HG02678 (cell line): ENCODE measurements around the gene TENM4.

Source experiments
- ATAC-seq: cut with Tn5 transposase; IDR thresholded peaks from one replicate; pipeline ENCODE4 v1.9.1; 2021; ENCODE audit warnings: mild to moderate bottlenecking, moderate library complexity; ENCODE audit not compliant: unreplicated experiment

TENM4 gene

DNA sequence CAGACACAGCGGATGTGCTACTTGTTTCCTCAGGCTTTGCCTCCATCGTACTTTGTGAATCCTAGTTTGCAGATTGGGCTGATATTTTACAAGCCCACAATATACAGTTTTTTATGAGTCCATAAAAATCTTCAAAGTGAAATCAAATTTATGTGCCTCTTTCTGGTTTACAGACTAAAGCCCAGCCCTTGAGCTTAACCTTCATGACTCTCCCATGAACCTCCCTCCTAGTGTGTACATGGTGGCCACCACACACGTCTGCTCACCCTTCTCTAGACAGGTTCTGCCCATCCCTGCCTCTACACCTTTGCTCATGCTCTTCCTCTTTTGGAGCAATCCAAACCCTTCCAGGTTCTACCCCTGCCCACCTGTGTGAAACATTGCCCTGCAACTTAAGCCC lies 129.4 kb downstream of the TENM4 start:
- ATAC-seq, result no peak

DNA sequence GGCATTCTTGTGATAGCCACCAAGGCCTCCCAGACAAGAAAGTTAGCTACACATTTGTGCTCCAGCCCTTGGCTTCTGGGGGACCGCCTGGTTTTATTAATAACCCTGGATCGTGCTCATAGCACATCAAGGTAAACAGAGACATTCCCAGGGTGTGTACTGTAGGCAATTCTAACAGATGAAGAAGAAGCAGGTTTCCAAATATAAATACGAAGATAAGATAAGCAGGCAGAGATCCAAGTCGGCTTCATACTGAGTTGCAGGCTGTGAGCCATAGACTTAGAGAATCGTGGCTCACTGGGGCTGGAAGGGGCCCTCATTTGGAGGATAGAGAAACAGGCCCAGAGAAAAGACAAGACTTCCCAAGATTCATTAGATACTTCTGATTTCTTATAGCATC lies 131.4 kb downstream of the TENM4 start:
- no peak for ATAC-seq

- ATAC-seq, result no peak
Measured at GRCh38 chr11:79308429-79308828, 132.4 kb downstream of the TENM4 start.

DNA sequence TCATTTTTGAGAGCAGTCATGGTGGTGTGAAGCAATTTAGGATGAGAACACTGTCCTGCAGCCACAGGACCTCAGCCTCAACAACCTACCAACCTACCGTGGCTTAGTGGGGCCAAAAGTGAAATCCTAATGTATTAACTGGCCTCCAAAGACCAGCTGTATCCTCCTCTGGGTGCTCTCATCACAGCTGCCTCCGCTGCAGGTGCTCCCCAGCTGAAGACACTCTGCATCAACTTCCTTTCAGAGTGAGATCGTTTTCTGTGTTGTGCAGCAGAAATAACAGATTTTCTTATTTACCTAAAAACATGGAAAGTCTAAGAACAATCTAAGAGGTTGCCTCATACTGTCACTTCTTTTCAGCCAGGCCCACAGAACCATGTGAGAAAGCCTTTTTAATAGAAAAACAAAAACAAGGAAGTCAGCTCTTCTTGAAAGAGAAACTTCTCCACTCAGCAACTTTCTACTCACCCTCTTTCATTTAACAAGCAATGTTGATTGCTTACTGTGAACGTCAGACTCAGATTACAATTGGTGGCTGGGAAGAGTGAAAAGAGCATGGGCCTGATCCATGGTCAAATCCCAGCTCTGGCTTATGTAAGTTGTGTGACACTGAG lies 136.1 kb downstream of the TENM4 start:
- ATAC-seq, result peak; percentile 54

GRCh38 chr11:79296141-79296540 lies 144.7 kb downstream of the TENM4 start:
- no peak for ATAC-seq

GRCh38 chr11:79294845-79295731 lies 145.7 kb downstream of the TENM4 start:
- no peak for ATAC-seq

DNA sequence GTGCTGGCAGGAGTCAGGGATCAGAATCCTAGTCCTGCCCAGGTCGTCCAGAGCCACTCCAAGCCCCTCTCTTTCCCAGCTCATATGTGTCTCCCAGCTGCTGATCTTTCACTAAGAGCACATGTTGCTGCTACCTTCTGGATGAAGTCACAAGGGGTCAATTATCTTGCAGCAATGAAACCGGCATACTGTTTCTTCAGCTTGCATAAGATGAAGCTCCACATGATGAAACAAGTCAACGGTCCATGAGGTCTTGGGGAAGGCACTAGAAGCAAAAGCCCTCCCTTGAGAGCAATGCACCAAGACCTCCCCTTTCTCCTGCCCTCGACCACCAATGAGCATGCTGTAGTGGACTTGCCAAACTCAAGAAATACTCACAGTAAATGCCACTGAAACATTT lies 148.9 kb downstream of the TENM4 start:
- no peak for ATAC-seq

DNA sequence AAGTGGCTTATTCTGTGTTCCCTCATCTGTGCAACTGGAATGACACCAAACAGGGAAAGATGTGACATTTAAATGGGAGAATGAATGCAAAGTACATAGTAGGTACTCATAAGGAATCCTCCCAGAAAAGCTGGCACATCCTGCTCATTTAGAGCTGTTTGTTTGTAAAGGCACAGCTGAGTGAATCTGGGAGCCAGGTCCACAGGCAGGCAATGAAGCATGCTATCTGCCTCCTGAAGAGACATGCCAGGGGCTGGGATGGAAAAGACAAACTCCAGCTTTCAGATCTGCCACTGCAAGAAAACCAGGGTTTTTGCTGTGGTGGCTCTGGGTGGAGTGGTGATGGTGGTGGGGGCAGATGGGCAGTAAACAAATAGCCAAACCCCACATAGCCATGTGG lies 150.1 kb downstream of the TENM4 start:
- no peak for ATAC-seq

DNA sequence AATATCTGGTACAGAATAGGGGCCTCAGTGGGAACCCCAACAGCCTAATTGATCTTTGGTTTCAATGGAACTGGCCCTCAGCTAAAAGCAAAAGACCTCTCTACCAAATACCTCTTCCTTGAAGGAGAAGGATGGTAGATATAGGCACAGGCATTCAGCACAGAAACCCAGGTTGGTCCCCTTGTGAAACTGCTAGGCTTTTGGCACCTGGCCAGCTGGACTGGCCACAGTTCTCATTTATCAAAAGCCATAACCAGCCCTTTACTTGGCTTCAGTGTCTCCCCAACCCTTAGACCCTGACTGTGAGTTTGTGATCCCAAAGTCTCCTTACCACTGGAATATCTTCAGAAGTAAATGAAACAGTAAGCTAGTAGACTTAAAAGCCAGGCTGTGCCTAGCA lies 152.9 kb downstream of the TENM4 start:
- ATAC-seq, result no peak

- ATAC-seq, result no peak
Measured at GRCh38 chr11:79285756-79286155, 155.1 kb downstream of the TENM4 start.

GRCh38 chr11:79276736-79277325 lies 164.0 kb downstream of the TENM4 start:
- no peak for ATAC-seq

- no peak for ATAC-seq
Measured at GRCh38 chr11:79274636-79275331, 166.0 kb downstream of the TENM4 start.

GRCh38 chr11:79273781-79274180 lies 167.0 kb downstream of the TENM4 start:
- ATAC-seq, result no peak

GRCh38 chr11:79269611-79270307 lies 171.1 kb downstream of the TENM4 start:
- ATAC-seq, result no peak

GRCh38 chr11:79266396-79266795 lies 174.4 kb downstream of the TENM4 start:
- no peak for ATAC-seq

GRCh38 chr11:79265756-79266322 lies 175.0 kb downstream of the TENM4 start:
- no peak for ATAC-seq

- no peak for ATAC-seq
Measured at GRCh38 chr11:79264284-79264683, 176.5 kb downstream of the TENM4 start.

DNA sequence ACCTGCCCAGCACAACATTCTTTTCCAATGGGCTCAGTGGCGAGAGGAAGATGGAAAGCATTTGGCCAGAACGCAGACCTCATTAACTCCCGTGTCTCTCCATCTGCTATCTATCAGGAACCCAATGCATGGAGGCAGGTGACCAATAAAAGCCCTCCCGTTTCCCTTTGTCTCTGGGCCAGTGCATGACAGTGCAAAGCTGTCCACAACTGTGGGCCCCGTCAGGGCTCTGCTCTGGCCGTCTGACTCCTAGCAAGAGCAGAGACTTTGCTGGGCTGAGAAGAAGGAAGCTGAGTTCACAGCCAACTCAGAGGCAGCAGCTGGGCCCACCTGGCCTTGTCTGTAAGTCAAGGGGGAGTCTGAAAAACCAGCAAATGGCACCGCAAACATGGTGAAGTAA lies 177.8 kb downstream of the TENM4 start:
- ATAC-seq, result no peak

- no peak for ATAC-seq
Measured at GRCh38 chr11:79262221-79262620, 178.6 kb downstream of the TENM4 start.

- no peak for ATAC-seq
Measured at GRCh38 chr11:79261684-79262083, 179.1 kb downstream of the TENM4 start.

- ATAC-seq, result no peak
Measured at GRCh38 chr11:79259800-79260199, 181.0 kb downstream of the TENM4 start.
